HCT116 (cell line): ENCODE measurements around the gene AVEN. TPM values are rescaled to one million over a fixed set of nuclear protein-coding genes. Genes with fewer than 3 reads are reported as not detected.

Source experiments
- ATAC-seq: fragments of 200-7000 bp; cut with Tn5 transposase; 2 replicates; pipeline ENCODE4 v1.9.1; 2020; ENCODE audit warnings: mild to moderate bottlenecking, moderate library complexity
- BruUV-seq: library from RNA; stranded (reverse); fragments of 400-500 nt; replicated peaks from 2 replicates; lab custom pipeline; 2021; lab: Mats Ljungman, UMichigan
- CTCF ChIA-PET: fragments of 300-600 bp; sonication (Branson Sonifier 250); formaldehyde crosslinking; loops from one replicate; lab custom pipeline; 2021; ENCODE audit warnings: antibody characterized with exemption; lab: Charles Lee
- POLR2A ChIA-PET: fragments of 300-600, 350-600 bp; sonication (Branson Sonifier 250); formaldehyde crosslinking; loops from one replicate; lab custom pipeline; 2021; ENCODE audit warnings: antibody characterized with exemption; lab: Charles Lee
- RAD21 ChIA-PET, 2 experiments: fragments of 300-600 bp; sonication (Branson Sonifier 250); formaldehyde crosslinking; loops; one replicate each; lab custom pipeline; 2023; ENCODE audit warnings: low total read pairs in 2 of 2; ENCODE audit not compliant: uncharacterized antibody in 2 of 2, unreplicated experiment in 2 of 2, low non-redundant PET in 1 of 2; lab: Charles Lee
- DNase-seq: peaks from one replicate; pipeline ENCODE4 v3.0.0-alpha.2; 2010; ENCODE audit warnings: low read depth, low spot score
- H2AFZ ChIP-seq: fragments of 200-600 bp; shearing (Covaris generic), sonication (generic); 2 replicates; pipeline ENCODE4 v1.6.1; 2017; ENCODE audit warnings: low read depth, mixed run types, mixed read lengths, antibody characterized with exemption, low read length; ENCODE audit not compliant: poor library complexity, severe bottlenecking
- H3K27ac ChIP-seq: 2 replicates; pipeline ENCODE4 v1.5.1; 2012; ENCODE audit warnings: low read depth, low read length
- H3K27me3 ChIP-seq: fragments of 200-600 bp; sonication (generic); 2 replicates; pipeline ENCODE4 v1.6.1; 2016; ENCODE audit warnings: mixed run types, low read length, mixed read lengths; ENCODE audit not compliant: insufficient read depth
- H3K36me3 ChIP-seq, 2 experiments: fragments of 200-500 bp in 1 of 2; fragments of 200-600 bp in 1 of 2; sonication (Bioruptor generic) in 1 of 2; sonication (generic) in 1 of 2; 2 replicates each; pipeline versions ENCODE4 v1.5.1 to v1.6.1; 2014 to 2016; ENCODE audit warnings: low read length in 2 of 2, inconsistent platforms in 1 of 2, mixed read lengths in 1 of 2, mixed run types in 1 of 2; ENCODE audit not compliant: insufficient read depth in 2 of 2, control insufficient read depth in 1 of 2
- H3K4me1 ChIP-seq, 2 experiments: fragments of 200-600 bp in 1 of 2; sonication (generic) in 1 of 2; 2 replicates each; pipeline versions ENCODE4 v1.5.1 to v1.6.1; 2012 to 2017; ENCODE audit warnings: low read length in 2 of 2, inconsistent platforms in 1 of 2, mild to moderate bottlenecking in 1 of 2, mixed read lengths in 1 of 2, mixed run types in 1 of 2, moderate library complexity in 1 of 2; ENCODE audit not compliant: insufficient read depth in 2 of 2, control insufficient read depth in 1 of 2
- H3K4me2 ChIP-seq: fragments of 200-600 bp; sonication (generic); 2 replicates; pipeline ENCODE4 v1.6.1; 2017; ENCODE audit warnings: mixed run types, low read length, mixed read lengths
- H3K4me3 ChIP-seq, 2 experiments: fragments of 200-600 bp in 1 of 2; sonication (generic) in 1 of 2; replicated peaks in 1 of 2; 2 replicates each; pipeline ENCODE4 v1.5.1; 2011 to 2016; ENCODE audit warnings: low read length in 2 of 2, control low read depth in 1 of 2, low read depth in 1 of 2, mild to moderate bottlenecking in 1 of 2, mixed read lengths in 1 of 2, mixed run types in 1 of 2
- H3K79me2 ChIP-seq: fragments of 200-600 bp; sonication (generic); 2 replicates; pipeline ENCODE4 v1.6.1; 2017; ENCODE audit warnings: mild to moderate bottlenecking, mixed run types, low read length, moderate library complexity, mixed read lengths; ENCODE audit not compliant: insufficient read depth
- H3K9ac ChIP-seq: fragments of 200-600 bp; sonication (generic); 2 replicates; pipeline ENCODE4 v1.6.1; 2016; ENCODE audit warnings: low read length, mixed read lengths
- H3K9me2 ChIP-seq: fragments of 200-600 bp; sonication (generic), shearing (Covaris generic); 2 replicates; pipeline ENCODE4 v1.6.1; 2017; ENCODE audit warnings: mixed run types, mild to moderate bottlenecking, moderate library complexity; ENCODE audit not compliant: insufficient read depth
- H3K9me3 ChIP-seq, 2 experiments: fragments of 200-500 bp in 1 of 2; fragments of 200-600 bp in 1 of 2; sonication (Bioruptor generic) in 1 of 2; sonication (generic) in 1 of 2; 2 replicates each; pipeline ENCODE4 v1.6.1; 2014 to 2017; ENCODE audit warnings: low read length in 2 of 2, mixed read lengths in 2 of 2, inconsistent platforms in 1 of 2, low read depth in 1 of 2, mild to moderate bottlenecking in 1 of 2, mixed run types in 1 of 2, moderate library complexity in 1 of 2; ENCODE audit not compliant: control insufficient read depth in 1 of 2, insufficient read depth in 1 of 2
- H4K20me1 ChIP-seq: fragments of 200-600 bp; sonication (generic), shearing (Covaris generic); 2 replicates; pipeline ENCODE4 v1.6.1; 2017; ENCODE audit warnings: mixed run types, mild to moderate bottlenecking, moderate library complexity; ENCODE audit not compliant: insufficient read depth
- ATF3 ChIP-seq: IDR thresholded peaks from 2 replicates; pipeline ENCODE4 v1.6.1; 2012
- CBX3 ChIP-seq: IDR thresholded peaks from 2 replicates; pipeline ENCODE4 v1.6.1; 2012; ENCODE audit warnings: low read depth
- CEBPB ChIP-seq: IDR thresholded peaks from 2 replicates; pipeline ENCODE4 v1.6.1; 2012; ENCODE audit warnings: low read depth
- EGR1 ChIP-seq: IDR thresholded peaks from 2 replicates; pipeline ENCODE4 v1.6.1; 2012; ENCODE audit warnings: low read depth
- ELF1 ChIP-seq: IDR thresholded peaks from 2 replicates; pipeline ENCODE4 v1.6.1; 2012; ENCODE audit warnings: low read depth, borderline replicate concordance
- EZH2 ChIP-seq: fragments of 200-600 bp; sonication (generic); IDR thresholded peaks from 2 replicates; pipeline ENCODE4 v1.6.1; 2017; ENCODE audit warnings: antibody characterized with exemption, mixed run types
- EZH2phosphoT487 ChIP-seq: fragments of 200-600 bp; IDR thresholded peaks from 2 replicates; pipeline ENCODE4 v1.6.1; 2018; ENCODE audit warnings: antibody characterized with exemption, borderline replicate concordance
- FOSL1 ChIP-seq: IDR thresholded peaks from 2 replicates; pipeline ENCODE4 v1.6.1; 2012; ENCODE audit warnings: low read depth
- JUND ChIP-seq: IDR thresholded peaks from 2 replicates; pipeline ENCODE4 v1.6.1; 2012
- POLR2A ChIP-seq: IDR thresholded peaks from 2 replicates; pipeline ENCODE4 v1.7.0; 2011; ENCODE audit warnings: borderline replicate concordance; ENCODE audit not compliant: insufficient read depth, insufficient read length; ENCODE audit errors: extremely low read depth
- POLR2AphosphoS5 ChIP-seq: IDR thresholded peaks from 2 replicates; pipeline ENCODE4 v1.6.1; 2011; ENCODE audit warnings: mild to moderate bottlenecking, low read depth, low read length, moderate library complexity
- REST ChIP-seq: IDR thresholded peaks from 2 replicates; pipeline ENCODE4 v1.6.1; 2012; ENCODE audit warnings: low read depth
- SP1 ChIP-seq: IDR thresholded peaks from 2 replicates; pipeline ENCODE4 v1.6.1; 2012; ENCODE audit warnings: low read depth
- SRF ChIP-seq: IDR thresholded peaks from 2 replicates; pipeline ENCODE4 v1.6.1; 2012; ENCODE audit warnings: low read depth
- ZBTB33 ChIP-seq: IDR thresholded peaks from 2 replicates; pipeline ENCODE4 v1.6.1; 2011; ENCODE audit warnings: mild to moderate bottlenecking, low read length, moderate library complexity; ENCODE audit not compliant: insufficient replicate concordance; ENCODE audit errors: extremely low read depth
- ZFX ChIP-seq: fragments of 450-650 bp; IDR thresholded peaks from 2 replicates; pipeline ENCODE4 v1.6.1; 2017
- ZNF274 ChIP-seq: fragments of 200-500 bp; sonication (Bioruptor generic); IDR thresholded peaks from 2 replicates; pipeline ENCODE4 v1.6.1; 2014; ENCODE audit warnings: mild to moderate bottlenecking, low read depth, low read length, inconsistent platforms
- intact Hi-C: fragments of 100-400 bp; cut with micrococcal nuclease; formaldehyde crosslinking; loops from 2 replicates; pipeline ENCODE4 v1.10.0; 2022
- total RNA-seq: library from RNA; stranded (reverse); gene quantifications from one replicate; pipeline ENCODE4 v1.2.1, GENCODE V29; 2021; ENCODE audit not compliant: unreplicated experiment
- TF ChIP-seq, protein P1 (sequence below), 3 experiments: fragments of 200-600 bp in 1 of 3; sonication (generic) in 1 of 3; IDR thresholded peaks in 2 of 3; conservative IDR thresholded peaks in 1 of 3; 2 replicates each; pipeline ENCODE4 v1.5.1; 2012 to 2017; ENCODE audit warnings: low read depth in 2 of 3, low read length in 2 of 3, antibody characterized with exemption in 1 of 3, borderline replicate concordance in 1 of 3, control low read depth in 1 of 3, mild to moderate bottlenecking in 1 of 3, mixed read lengths in 1 of 3, mixed run types in 1 of 3, moderate library complexity in 1 of 3; ENCODE audit not compliant: insufficient read depth in 1 of 3

The AVEN gene
- total RNA-seq, 1 experiment from 2014 or later = 6.8 TPM

- ATAC-seq (no peak), DNase-seq (no peak)
- intact Hi-C loops = no loop called here
- no peak overlapping the region for H3K4me3 ChIP-seq
- ChIA-PET POLR2A (no interaction called here), CTCF (no interaction called here), RAD21 (no interaction called here)
- H3K27me3 ChIP-seq = no peaks in the 10 kb centered on the region
- H2AFZ ChIP-seq = no peak overlapping the region
- H3K36me3 ChIP-seq = no peaks in the 10 kb centered on the region
- H4K20me1 ChIP-seq = no peaks in the 10 kb centered on the region
- H3K9me2 ChIP-seq = no peaks in the 10 kb centered on the region
- no TSS peak for BruUV-seq
- no peak overlapping the region for H3K27ac ChIP-seq
- no peak for TF ChIP-seq ATF3
- no peak for TF ChIP-seq CEBPB
- TF ChIP-seq EGR1 = no peak
- TF ChIP-seq ZNF274 = no peak
- TF ChIP-seq, protein P1, sequence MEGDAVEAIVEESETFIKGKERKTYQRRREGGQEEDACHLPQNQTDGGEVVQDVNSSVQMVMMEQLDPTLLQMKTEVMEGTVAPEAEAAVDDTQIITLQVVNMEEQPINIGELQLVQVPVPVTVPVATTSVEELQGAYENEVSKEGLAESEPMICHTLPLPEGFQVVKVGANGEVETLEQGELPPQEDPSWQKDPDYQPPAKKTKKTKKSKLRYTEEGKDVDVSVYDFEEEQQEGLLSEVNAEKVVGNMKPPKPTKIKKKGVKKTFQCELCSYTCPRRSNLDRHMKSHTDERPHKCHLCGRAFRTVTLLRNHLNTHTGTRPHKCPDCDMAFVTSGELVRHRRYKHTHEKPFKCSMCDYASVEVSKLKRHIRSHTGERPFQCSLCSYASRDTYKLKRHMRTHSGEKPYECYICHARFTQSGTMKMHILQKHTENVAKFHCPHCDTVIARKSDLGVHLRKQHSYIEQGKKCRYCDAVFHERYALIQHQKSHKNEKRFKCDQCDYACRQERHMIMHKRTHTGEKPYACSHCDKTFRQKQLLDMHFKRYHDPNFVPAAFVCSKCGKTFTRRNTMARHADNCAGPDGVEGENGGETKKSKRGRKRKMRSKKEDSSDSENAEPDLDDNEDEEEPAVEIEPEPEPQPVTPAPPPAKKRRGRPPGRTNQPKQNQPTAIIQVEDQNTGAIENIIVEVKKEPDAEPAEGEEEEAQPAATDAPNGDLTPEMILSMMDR (IDR thresholded peaks at IDR 0.05 in 2 of 3, conservative IDR thresholded peaks at IDR 0.05 in 1 of 3; ENCODE audit: borderline replicate concordance in 1 of 3, insufficient read depth in 1 of 3, low read depth in 2 of 3, low read length in 2 of 3) = no peak
- TF ChIP-seq REST = no peak
- TF ChIP-seq ELF1 = no peak
- no peak for TF ChIP-seq SRF
- TF ChIP-seq POLR2A = no peak
- no peak for TF ChIP-seq FOSL1
- no peak for TF ChIP-seq SP1
- TF ChIP-seq EZH2phosphoT487 = no peak
- no peak for TF ChIP-seq EZH2
- TF ChIP-seq POLR2AphosphoS5 = no peak
- no peak for TF ChIP-seq ZFX
- no peak for TF ChIP-seq ZBTB33
- no peak for TF ChIP-seq JUND
- TF ChIP-seq CBX3 = no peak
- no peaks in the 10 kb centered on the region for H3K4me1 ChIP-seq
- no peak overlapping the region for H3K9ac ChIP-seq
- no peak overlapping the region for H3K4me2 ChIP-seq
- no peaks in the 10 kb centered on the region for H3K79me2 ChIP-seq
- no peaks in the 10 kb centered on the region for H3K9me3 ChIP-seq
These were observed 156.1 kb downstream of the AVEN start for GRCh38 chr15:33882921-33883320.
